Astrocyte (in vitro differentiated cells and primary cell): Measurements from ENCODE around the gene LHFPL3. TPM values are rescaled to one million over a fixed set of nuclear protein-coding genes. Genes with fewer than 3 reads are reported as not detected.

Experiments used
- DNase-seq: peaks from one replicate; pipeline ENCODE4 v3.0.0-alpha.2; 2010; ENCODE audit warnings: low read depth
- FAIRE-seq: peaks from 2 replicates; lab custom pipeline; 2011; peaks lifted over from hg19 to GRCh38; lab: Jason Lieb, UNC
- H2AFZ ChIP-seq: 2 replicates; pipeline ENCODE4 v1.6.0; 2012; ENCODE audit warnings: low read depth, low read length, inconsistent platforms
- H3K27ac ChIP-seq: 2 replicates; pipeline ENCODE4 v1.5.1; 2011; ENCODE audit warnings: low read depth, low read length, inconsistent platforms
- H3K27me3 ChIP-seq: 2 replicates; pipeline ENCODE4 v1.6.0; 2011; ENCODE audit warnings: low read length, inconsistent platforms; ENCODE audit not compliant: insufficient read depth
- H3K36me3 ChIP-seq: 2 replicates; pipeline ENCODE4 v1.5.1; 2011; ENCODE audit warnings: low read length, inconsistent platforms; ENCODE audit not compliant: insufficient read depth
- H3K4me1 ChIP-seq: 2 replicates; pipeline ENCODE4 v1.5.1; 2011; ENCODE audit warnings: low read length, inconsistent platforms; ENCODE audit not compliant: insufficient read depth
- H3K4me2 ChIP-seq: 2 replicates; pipeline ENCODE4 v1.6.0; 2012; ENCODE audit warnings: low read length, inconsistent platforms
- H3K4me3 ChIP-seq: 2 replicates; pipeline ENCODE4 v1.5.1; 2011; ENCODE audit warnings: low read depth, mild to moderate bottlenecking, low read length, inconsistent platforms; ENCODE audit not compliant: insufficient read depth
- H3K79me2 ChIP-seq: 2 replicates; pipeline ENCODE4 v1.6.0; 2012; ENCODE audit warnings: mild to moderate bottlenecking, low read length, inconsistent platforms; ENCODE audit not compliant: insufficient read depth
- H3K9ac ChIP-seq: 2 replicates; pipeline ENCODE4 v1.6.0; 2012; ENCODE audit warnings: mild to moderate bottlenecking, low read length, inconsistent platforms
- H3K9me3 ChIP-seq: 2 replicates; pipeline ENCODE4 v1.5.1; 2012; ENCODE audit warnings: low read depth, mild to moderate bottlenecking, low read length, inconsistent platforms; ENCODE audit not compliant: insufficient read depth
- H4K20me1 ChIP-seq: 2 replicates; pipeline ENCODE4 v1.6.0; 2012; ENCODE audit warnings: low read length, inconsistent platforms; ENCODE audit not compliant: insufficient read depth
- H3K27ac Mint-ChIP-seq: one replicate; pipeline ENCODE4 v1.8.0; 2021; ENCODE audit warnings: mild to moderate bottlenecking, mixed read lengths; ENCODE audit not compliant: unreplicated experiment
- H3K27me3 Mint-ChIP-seq: one replicate; pipeline ENCODE4 v1.8.0; 2021; ENCODE audit warnings: low read depth, mixed read lengths; ENCODE audit not compliant: unreplicated experiment
- H3K36me3 Mint-ChIP-seq: one replicate; pipeline ENCODE4 v1.8.0; 2021; ENCODE audit warnings: low read depth, mixed read lengths; ENCODE audit not compliant: unreplicated experiment
- H3K4me1 Mint-ChIP-seq: one replicate; pipeline ENCODE4 v1.8.0; 2021; ENCODE audit warnings: low read depth, mixed read lengths; ENCODE audit not compliant: unreplicated experiment
- H3K4me3 Mint-ChIP-seq: one replicate; pipeline ENCODE4 v1.8.0; 2021; ENCODE audit warnings: mild to moderate bottlenecking, moderate library complexity, mixed read lengths; ENCODE audit not compliant: unreplicated experiment
- H3K9me3 Mint-ChIP-seq: one replicate; pipeline ENCODE4 v1.8.0; 2021; ENCODE audit warnings: mild to moderate bottlenecking, mixed read lengths; ENCODE audit not compliant: unreplicated experiment
- EZH2 ChIP-seq: IDR thresholded peaks from 2 replicates; pipeline ENCODE4 v1.6.1; 2012; ENCODE audit warnings: mild to moderate bottlenecking, low read length, inconsistent platforms; ENCODE audit not compliant: insufficient read depth
- total RNA-seq: library from RNA; stranded (reverse); gene quantifications from 2 replicates; pipeline ENCODE4 v1.2.1, GENCODE V29; 2021
- TF ChIP-seq, protein P1 (sequence below): IDR thresholded peaks from 2 replicates; pipeline ENCODE4 v1.5.1; 2011; ENCODE audit warnings: low read depth, mild to moderate bottlenecking, inconsistent platforms, low read length, moderate library complexity; ENCODE audit not compliant: insufficient read depth

Gene LHFPL3
- total RNA-seq, 1 donor from 2014 or later: not detected

- Mint-ChIP-seq H3K27ac (no peak overlapping the region), H3K36me3 (no peaks in the 10 kb centered on the region), H3K27me3 (no peaks in the 10 kb centered on the region), H3K4me3 (no peak overlapping the region), H3K4me1 (peaks cover 2% of the 10 kb centered on the region), H3K9me3 (no peaks in the 10 kb centered on the region)
- Histone ChIP-seq H3K4me3 (no peak overlapping the region), H3K27ac (no peak overlapping the region), H4K20me1 (no peaks in the 10 kb centered on the region), H3K79me2 (no peaks in the 10 kb centered on the region), H3K9ac (no peak overlapping the region), H3K36me3 (no peaks in the 10 kb centered on the region), H3K4me2 (no peak overlapping the region), H3K9me3 (no peaks in the 10 kb centered on the region), H3K4me1 (no peaks in the 10 kb centered on the region), H3K27me3 (no peaks in the 10 kb centered on the region), H2AFZ (no peak overlapping the region)
- no peak for FAIRE-seq
- DNase-seq: no peak
- TF ChIP-seq, protein P1, sequence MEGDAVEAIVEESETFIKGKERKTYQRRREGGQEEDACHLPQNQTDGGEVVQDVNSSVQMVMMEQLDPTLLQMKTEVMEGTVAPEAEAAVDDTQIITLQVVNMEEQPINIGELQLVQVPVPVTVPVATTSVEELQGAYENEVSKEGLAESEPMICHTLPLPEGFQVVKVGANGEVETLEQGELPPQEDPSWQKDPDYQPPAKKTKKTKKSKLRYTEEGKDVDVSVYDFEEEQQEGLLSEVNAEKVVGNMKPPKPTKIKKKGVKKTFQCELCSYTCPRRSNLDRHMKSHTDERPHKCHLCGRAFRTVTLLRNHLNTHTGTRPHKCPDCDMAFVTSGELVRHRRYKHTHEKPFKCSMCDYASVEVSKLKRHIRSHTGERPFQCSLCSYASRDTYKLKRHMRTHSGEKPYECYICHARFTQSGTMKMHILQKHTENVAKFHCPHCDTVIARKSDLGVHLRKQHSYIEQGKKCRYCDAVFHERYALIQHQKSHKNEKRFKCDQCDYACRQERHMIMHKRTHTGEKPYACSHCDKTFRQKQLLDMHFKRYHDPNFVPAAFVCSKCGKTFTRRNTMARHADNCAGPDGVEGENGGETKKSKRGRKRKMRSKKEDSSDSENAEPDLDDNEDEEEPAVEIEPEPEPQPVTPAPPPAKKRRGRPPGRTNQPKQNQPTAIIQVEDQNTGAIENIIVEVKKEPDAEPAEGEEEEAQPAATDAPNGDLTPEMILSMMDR: peak; percentile 54
- TF ChIP-seq EZH2: no peak
Observed at GRCh38 chr7:104643587-104644217, 315.3 kb downstream of the LHFPL3 start.

DNA sequence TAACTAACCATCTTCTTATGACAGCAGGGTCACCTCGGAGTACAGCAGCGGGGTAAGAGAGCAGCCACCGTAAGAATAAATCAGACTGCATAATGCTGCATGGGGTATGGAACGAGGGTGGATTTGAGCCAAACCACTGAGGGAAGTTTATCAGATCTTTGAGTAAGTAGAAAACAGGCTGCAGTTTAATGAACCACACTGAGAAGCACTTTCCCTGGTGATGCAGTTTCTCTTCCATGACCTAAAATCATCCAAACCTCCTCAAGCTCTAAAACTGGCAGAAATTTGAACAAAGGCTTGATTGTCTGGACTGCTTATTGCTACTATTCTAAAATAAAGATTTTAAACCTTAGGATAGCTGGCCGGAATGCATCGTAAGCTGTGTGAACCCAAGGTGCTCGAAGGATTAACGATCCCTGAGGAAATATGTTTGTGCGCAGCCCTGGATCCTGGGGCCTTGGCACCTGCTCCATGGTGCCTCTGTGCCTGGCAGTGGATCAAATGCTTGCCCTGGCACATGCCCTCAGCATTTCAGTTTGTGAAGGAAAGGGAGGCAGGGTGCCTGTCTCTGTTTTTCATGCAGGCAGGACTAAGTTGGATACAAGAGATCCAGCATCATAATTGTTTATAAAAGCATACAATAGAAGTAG, 322.7 kb downstream of the LHFPL3 start:
- Histone ChIP-seq H4K20me1 (no peaks in the 10 kb centered on the region), H3K27me3 (no peaks in the 10 kb centered on the region), H3K27ac (no peak overlapping the region), H3K4me1 (no peaks in the 10 kb centered on the region), H3K4me3 (no peak overlapping the region), H3K79me2 (no peaks in the 10 kb centered on the region), H3K9ac (no peak overlapping the region), H2AFZ (no peak overlapping the region), H3K36me3 (no peaks in the 10 kb centered on the region), H3K9me3 (no peaks in the 10 kb centered on the region), H3K4me2 (peak overlapping the region; percentile 24)
- Mint-ChIP-seq H3K27me3 (peaks cover 5% of the 10 kb centered on the region), H3K27ac (no peak overlapping the region), H3K9me3 (no peaks in the 10 kb centered on the region), H3K4me3 (no peak overlapping the region), H3K36me3 (no peaks in the 10 kb centered on the region), H3K4me1 (no peaks in the 10 kb centered on the region)
- TF ChIP-seq, protein P1: no peak
- DNase-seq (peak; percentile 6), FAIRE-seq (no peak)

- Mint-ChIP-seq H3K4me1 (no peaks in the 10 kb centered on the region), H3K27me3 (peaks cover 5% of the 10 kb centered on the region), H3K4me3 (no peak overlapping the region), H3K9me3 (no peaks in the 10 kb centered on the region), H3K27ac (no peak overlapping the region), H3K36me3 (no peaks in the 10 kb centered on the region)
- TF ChIP-seq, protein P1: no peak
- TF ChIP-seq EZH2: no peak
- Histone ChIP-seq H3K4me1 (no peaks in the 10 kb centered on the region), H3K27ac (no peak overlapping the region), H3K9me3 (no peaks in the 10 kb centered on the region), H3K79me2 (no peaks in the 10 kb centered on the region), H3K4me2 (no peak overlapping the region), H3K27me3 (no peaks in the 10 kb centered on the region), H3K36me3 (no peaks in the 10 kb centered on the region), H2AFZ (no peak overlapping the region), H4K20me1 (no peaks in the 10 kb centered on the region), H3K9ac (no peak overlapping the region), H3K4me3 (no peak overlapping the region)
- no peak for DNase-seq
- FAIRE-seq: no peak
Observed at GRCh38 chr7:104652434-104652833, 324.0 kb downstream of the LHFPL3 start.
